Activated T-cell treated with anti-CD3 and anti-CD28 coated beads, Interleukin-2, amount 50 U/mL, for 24 hours (primary cell): Measurements from ENCODE around the gene YBX2.
A peak's percentile ranks its signal among the peaks of the same experiment; 100 is the strongest.
"Not testable (repeated sequence)": the region's sequence is repeated elsewhere in the genome, so short reads cannot be mapped to it uniquely, and the experiment has no call there.

Source experiments
- DNase-seq: peaks from one replicate; pipeline ENCODE4 v3.0.0-alpha.2; 2020
- H3K27ac Mint-ChIP-seq: 2 replicates; pipeline ENCODE4 v1.8.0; 2020; ENCODE audit warnings: mild to moderate bottlenecking, mixed read lengths
- H3K27me3 Mint-ChIP-seq: 2 replicates; pipeline ENCODE4 v1.8.0; 2020; ENCODE audit warnings: mixed read lengths
- H3K36me3 Mint-ChIP-seq: 2 replicates; pipeline ENCODE4 v1.8.0; 2020; ENCODE audit warnings: low read depth, mixed read lengths
- H3K4me1 Mint-ChIP-seq: 2 replicates; pipeline ENCODE4 v1.8.0; 2020; ENCODE audit warnings: low read depth, mixed read lengths
- H3K4me3 Mint-ChIP-seq: 2 replicates; pipeline ENCODE4 v1.8.0; 2020; ENCODE audit warnings: mild to moderate bottlenecking, moderate library complexity, mixed read lengths
- H3K9me3 Mint-ChIP-seq: 2 replicates; pipeline ENCODE4 v1.8.0; 2020; ENCODE audit warnings: mixed read lengths

YBX2 gene

DNA sequence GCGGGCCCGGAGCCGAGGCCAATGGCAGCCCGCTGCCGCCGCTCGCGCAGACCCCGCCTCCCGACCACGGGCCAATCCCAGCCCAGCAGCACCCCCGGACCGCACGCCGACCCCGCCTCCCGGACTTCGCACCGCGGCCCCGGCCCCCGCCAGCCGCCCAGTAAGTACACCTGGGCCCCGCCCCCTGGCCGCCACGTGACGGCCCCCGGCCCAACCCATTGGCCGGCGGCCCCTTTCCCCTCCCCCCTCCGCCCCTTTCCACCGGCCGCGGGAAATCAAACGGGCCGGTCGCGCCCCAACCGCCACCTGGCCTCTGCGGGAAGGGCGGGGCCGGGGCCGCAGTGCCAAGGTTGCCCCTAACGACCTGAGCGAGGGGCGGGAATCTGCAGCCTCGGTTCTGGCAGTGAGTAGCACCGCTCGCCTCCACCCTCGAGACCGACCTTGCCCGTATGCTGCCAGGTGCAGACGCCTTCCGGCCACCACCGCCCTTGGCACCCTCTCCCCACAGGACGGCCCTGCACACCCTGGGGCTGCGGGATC is at the start of gene YBX2:
Gene YBX2, minus strand, starts transcription at position 26 of the 540 bp plus-strand sequence. CDS start 139 bp downstream, outside the sequence.
- Mint-ChIP-seq H3K4me3 (peak within 1 kb of the TSS; percentile 63), H3K9me3 (no peaks in the 10 kb centered on the region)

DNA sequence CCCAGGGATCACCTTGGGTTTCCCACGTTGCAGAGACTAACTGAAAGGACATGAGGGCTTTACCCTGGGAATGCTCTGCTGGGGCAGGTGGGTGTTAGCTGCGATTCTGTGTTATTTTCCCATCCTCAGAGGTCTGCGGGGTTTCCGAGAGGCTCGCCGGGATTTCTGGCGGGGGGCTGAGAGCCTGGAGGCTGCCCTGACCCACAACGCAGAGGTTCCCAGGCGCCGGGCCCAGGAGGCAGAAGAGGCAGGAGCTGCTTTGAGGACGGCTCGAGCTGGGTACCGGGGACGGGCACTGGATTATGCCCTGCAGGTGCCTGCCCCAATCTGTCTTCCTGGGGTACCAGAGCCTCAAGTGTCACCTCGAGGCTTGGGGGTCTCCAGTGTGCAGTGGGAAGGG is 48.8 kb upstream of the YBX2 start:
- peak overlapping the region; percentile 81 for H3K27ac Mint-ChIP-seq
- DNase-seq, result peak; percentile 29
- no peaks in the 10 kb centered on the region for H3K9me3 Mint-ChIP-seq
- H3K36me3 Mint-ChIP-seq, result peaks cover 94% of the 10 kb centered on the region
- peaks cover 15% of the 10 kb centered on the region for H3K4me1 Mint-ChIP-seq
- H3K27me3 Mint-ChIP-seq, result no peaks in the 10 kb centered on the region
- H3K4me3 Mint-ChIP-seq, result no peak overlapping the region

More for the DNA sequence above, at the start of gene YBX2:
- DNase-seq, result peak; percentile 82
- Mint-ChIP-seq H3K27me3 (peaks cover 38% of the 10 kb centered on the region), H3K27ac (peak within 1 kb of the TSS; percentile 22), H3K36me3 (no peaks in the 10 kb centered on the region), H3K4me1 (peaks cover 22% of the 10 kb centered on the region)

DNA sequence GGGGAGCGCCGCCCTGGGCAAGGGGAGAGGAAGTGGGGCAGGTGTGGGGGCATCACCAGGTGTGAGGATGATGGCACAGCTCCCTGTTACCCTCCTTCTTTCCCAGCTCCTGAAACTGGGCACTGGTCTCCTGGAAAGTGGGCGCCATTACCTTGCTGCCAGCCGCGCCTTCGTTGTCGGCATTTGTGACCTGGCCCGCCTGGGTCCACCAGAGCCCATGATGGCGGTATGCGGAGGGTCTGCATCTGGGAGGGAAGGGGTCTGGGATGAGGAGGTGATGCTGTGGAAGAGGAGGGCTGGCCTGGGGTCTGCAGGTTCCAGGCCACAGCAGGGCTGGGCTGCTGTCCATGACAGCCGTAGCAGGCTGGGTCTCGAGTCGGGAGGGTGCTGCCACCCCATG is 47.4 kb upstream of the YBX2 start:
- DNase-seq, result no peak
- no peak overlapping the region for H3K4me3 Mint-ChIP-seq
- no peaks in the 10 kb centered on the region for H3K27me3 Mint-ChIP-seq
- H3K4me1 Mint-ChIP-seq, result peaks cover 27% of the 10 kb centered on the region
- no peaks in the 10 kb centered on the region for H3K9me3 Mint-ChIP-seq
- H3K36me3 Mint-ChIP-seq, result peaks cover 92% of the 10 kb centered on the region
- peak overlapping the region; percentile 71 for H3K27ac Mint-ChIP-seq

DNA sequence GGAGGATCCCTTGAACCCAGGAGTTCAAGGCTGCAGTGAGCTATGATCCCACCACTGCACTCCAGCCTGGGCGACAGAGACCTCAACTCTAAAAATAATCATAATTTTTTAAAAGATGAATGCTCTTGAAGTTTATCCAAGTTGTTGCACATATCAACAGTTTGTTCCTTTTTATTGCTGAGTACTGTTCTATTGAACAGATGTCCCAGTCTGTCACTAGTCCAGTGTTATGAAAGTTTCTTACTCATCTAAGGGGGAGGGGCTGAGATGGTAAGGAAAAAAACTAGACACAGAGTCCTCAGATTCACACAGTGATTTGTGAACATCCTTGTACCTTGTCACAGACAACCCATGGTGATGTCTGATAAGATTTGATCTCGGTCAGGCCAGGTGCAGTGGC is 45.7 kb upstream of the YBX2 start:
- DNase-seq, result no peak
- H3K27ac Mint-ChIP-seq, result peak overlapping the region; percentile 80
- H3K4me3 Mint-ChIP-seq, result no peak overlapping the region
- H3K4me1 Mint-ChIP-seq, result peaks cover 39% of the 10 kb centered on the region
- H3K27me3 Mint-ChIP-seq, result no peaks in the 10 kb centered on the region
- H3K9me3 Mint-ChIP-seq, result no peaks in the 10 kb centered on the region
- H3K36me3 Mint-ChIP-seq, result peaks cover 79% of the 10 kb centered on the region

DNA sequence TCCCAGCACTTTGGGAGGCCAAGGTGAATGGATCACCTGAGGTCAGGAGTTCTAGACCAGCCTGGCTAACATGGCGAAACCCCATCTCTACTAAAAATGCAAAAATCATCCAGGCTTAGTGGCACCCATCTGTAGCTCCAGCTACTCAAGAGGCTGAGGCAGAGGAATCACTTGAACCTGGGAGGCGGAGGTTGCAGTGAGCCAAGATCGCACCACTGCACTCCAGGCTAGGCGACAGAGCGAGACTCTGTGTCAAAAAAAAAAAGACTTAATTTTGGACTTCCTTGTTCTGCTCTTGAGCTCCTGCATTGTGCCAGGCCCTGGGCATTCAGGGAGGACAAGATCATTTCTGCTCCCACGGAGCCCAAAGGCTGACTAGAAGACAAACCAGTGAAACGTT is 43.2 kb upstream of the YBX2 start:
- peak overlapping the region; percentile 85 for H3K4me3 Mint-ChIP-seq
- H3K4me1 Mint-ChIP-seq, result peaks cover 54% of the 10 kb centered on the region
- peak overlapping the region; percentile 94 for H3K27ac Mint-ChIP-seq
- DNase-seq, H3K9me3 Mint-ChIP-seq, H3K27me3 Mint-ChIP-seq: not testable (repeated sequence)
- peaks cover 55% of the 10 kb centered on the region for H3K36me3 Mint-ChIP-seq

DNA sequence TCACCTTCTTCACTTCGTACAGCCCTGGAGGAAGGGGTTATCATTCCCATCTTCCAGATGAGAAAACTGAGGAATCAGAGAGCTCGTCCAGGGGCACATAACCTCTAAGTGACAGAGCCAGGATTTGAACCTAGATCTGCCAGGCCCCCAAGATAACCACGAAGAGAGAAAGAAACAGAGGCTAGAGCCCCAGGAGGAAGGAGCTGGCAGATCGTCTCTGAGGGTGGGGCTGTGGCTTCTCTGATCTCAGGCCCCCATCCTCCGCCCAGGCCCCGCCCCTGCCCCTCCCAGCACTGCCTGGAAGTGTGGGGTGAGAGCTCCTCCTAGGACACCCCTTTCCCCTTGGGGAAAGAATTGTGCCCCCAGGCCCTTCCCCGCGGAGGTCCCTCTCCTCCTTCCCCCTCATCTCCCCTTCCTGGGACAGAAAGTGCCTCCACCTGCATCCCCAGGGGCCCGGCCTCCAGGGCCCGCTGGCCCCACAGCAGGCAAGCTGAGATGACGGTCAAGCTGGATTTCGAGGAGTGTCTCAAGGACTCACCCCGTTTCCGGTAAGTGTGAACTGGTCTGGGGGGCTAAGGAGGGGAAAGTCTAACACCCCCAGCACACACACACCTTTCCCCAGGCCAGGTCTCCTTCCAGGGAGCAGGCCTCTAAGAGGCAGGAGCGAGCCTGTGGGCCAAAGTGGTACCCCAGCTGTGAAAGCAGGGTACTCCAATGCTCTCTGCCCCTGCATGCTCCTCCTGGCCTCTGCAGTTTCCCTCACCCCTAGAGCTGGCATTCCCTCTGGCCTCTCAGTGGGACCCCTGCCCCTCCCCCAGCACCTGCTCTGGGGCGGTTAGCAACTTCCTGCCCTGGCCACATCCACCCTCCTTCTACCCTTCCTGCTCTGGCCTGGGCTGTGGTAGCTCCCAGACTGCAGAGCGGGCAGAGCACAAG is 42.1 kb upstream of the YBX2 start, which contains the start of gene ACAP1:
Gene ACAP1, plus strand, starts transcription at position 290 of the 936 bp plus-strand sequence. Its CDS starts 206 bp downstream, at position 496.
- H3K4me1 Mint-ChIP-seq, result peaks cover 62% of the 10 kb centered on the region
- DNase-seq, result peak; percentile 88
- H3K9me3 Mint-ChIP-seq, result no peaks in the 10 kb centered on the region
- H3K27me3 Mint-ChIP-seq, result no peaks in the 10 kb centered on the region
- H3K27ac Mint-ChIP-seq, result peak within 1 kb of the TSS; percentile 94
- peak within 1 kb of the TSS; percentile 85 for H3K4me3 Mint-ChIP-seq
- H3K36me3 Mint-ChIP-seq, result peaks cover 44% of the 10 kb centered on the region

DNA sequence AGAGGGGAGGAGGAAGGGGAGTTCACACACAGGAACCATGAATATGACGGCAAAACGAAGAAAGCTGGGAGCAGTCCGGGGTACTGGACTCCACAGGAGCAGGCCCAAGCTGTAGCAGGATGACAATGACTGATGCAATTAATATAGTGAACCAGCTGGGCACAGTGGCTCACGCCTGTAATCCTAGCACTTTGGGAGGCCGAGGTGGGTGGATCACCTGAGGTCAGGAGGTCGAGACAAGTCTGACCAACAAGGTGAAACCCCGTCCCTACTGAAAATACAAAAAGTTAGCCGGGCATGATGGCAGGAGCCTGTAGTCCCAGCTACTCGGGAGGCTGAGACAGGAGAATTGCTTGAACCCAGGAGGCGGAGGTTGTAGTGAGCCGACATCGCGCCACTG is 41.3 kb upstream of the YBX2 start:
- DNase-seq, H3K9me3 Mint-ChIP-seq, H3K27me3 Mint-ChIP-seq: not testable (repeated sequence)
- Mint-ChIP-seq H3K4me1 (peaks cover 64% of the 10 kb centered on the region), H3K36me3 (peaks cover 38% of the 10 kb centered on the region), H3K27ac (peak overlapping the region; percentile 94), H3K4me3 (peak overlapping the region; percentile 85)

DNA sequence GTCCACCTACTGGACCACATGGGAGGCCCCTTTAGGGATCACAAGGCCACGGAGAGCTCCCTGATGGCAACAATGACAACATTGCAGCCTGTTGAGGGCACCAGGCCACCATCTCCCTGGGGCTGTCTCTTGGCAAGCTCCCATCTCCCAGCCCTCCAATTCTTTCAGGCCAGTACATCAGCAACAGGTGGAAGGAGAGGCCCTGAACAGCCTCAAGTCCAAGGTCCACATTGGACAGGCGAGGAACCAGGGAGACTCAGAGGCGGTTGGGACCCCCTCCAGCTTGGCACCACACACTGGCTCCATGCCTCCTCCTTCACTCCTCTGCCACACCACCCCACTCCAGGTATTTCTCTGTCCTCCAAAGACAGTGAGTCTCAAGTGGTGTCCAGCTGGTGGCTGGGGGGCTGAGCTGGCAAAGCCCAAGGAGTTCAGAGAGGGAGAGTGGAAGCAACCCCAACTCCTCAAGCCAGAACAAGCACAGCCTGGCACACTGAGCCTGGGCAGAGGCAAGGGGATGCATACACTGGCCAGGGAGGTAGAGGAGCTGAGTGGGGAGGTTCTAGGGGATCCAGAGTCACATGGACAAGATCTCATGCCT is 40.6 kb upstream of the YBX2 start:
- peaks cover 32% of the 10 kb centered on the region for H3K36me3 Mint-ChIP-seq
- DNase-seq, result no peak
- peak overlapping the region; percentile 94 for H3K27ac Mint-ChIP-seq
- H3K4me1 Mint-ChIP-seq, result peaks cover 66% of the 10 kb centered on the region
- no peaks in the 10 kb centered on the region for H3K9me3 Mint-ChIP-seq
- peak overlapping the region; percentile 85 for H3K4me3 Mint-ChIP-seq
- H3K27me3 Mint-ChIP-seq, result no peaks in the 10 kb centered on the region

DNA sequence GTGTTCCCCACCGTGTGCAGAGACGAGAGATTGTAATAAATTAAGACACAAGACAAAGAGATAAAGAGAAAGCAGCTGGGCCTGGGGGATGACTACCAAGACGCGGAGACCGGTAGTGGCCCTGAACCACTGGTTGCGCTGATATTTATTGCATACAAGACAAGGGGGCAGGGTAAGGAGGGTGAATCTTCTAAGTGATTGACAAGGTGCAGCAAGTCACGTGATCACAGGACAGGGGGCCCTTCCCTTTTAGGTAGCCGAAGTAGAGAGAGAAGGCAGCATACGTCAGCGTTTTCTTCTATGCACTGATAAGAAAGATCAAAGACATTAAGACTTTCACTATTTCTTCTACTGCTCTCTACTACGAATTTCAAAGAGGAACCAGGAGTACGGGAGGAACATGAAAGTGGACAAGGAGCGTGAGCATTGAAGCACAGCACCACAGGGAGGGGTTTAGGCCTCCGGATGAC is 38.2 kb upstream of the YBX2 start:
- H3K4me1 Mint-ChIP-seq, result peaks cover 69% of the 10 kb centered on the region
- DNase-seq, result peak; percentile 51
- peak overlapping the region; percentile 52 for H3K4me3 Mint-ChIP-seq
- not testable (repeated sequence) for H3K27me3 Mint-ChIP-seq, H3K9me3 Mint-ChIP-seq
- H3K36me3 Mint-ChIP-seq, result peaks cover 26% of the 10 kb centered on the region
- peak overlapping the region; percentile 80 for H3K27ac Mint-ChIP-seq

DNA sequence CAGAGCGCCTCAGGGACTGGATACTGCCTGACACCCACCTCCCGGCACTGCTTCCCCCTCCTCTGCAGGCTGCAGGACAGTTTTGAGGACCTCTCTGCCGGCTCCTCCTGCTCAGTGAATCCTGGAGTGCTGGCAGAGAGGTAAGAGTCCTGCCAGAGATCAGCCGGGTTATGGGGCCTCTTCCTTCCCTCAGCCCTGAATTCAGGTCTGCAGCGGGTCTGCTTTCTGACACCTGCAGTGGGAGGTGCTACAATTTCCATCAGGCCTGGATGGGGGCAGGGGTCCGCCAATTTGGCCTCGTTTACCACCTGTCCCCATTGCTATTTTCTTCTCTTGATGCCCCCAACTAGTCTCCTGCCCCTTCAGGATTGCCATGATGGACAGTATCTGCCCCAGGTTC is 37.7 kb upstream of the YBX2 start:
- Mint-ChIP-seq H3K4me1 (peaks cover 68% of the 10 kb centered on the region), H3K27ac (peak overlapping the region; percentile 80), H3K27me3 (no peaks in the 10 kb centered on the region), H3K36me3 (peaks cover 24% of the 10 kb centered on the region), H3K9me3 (no peaks in the 10 kb centered on the region), H3K4me3 (peak overlapping the region; percentile 52)
- DNase-seq, result no peak

DNA sequence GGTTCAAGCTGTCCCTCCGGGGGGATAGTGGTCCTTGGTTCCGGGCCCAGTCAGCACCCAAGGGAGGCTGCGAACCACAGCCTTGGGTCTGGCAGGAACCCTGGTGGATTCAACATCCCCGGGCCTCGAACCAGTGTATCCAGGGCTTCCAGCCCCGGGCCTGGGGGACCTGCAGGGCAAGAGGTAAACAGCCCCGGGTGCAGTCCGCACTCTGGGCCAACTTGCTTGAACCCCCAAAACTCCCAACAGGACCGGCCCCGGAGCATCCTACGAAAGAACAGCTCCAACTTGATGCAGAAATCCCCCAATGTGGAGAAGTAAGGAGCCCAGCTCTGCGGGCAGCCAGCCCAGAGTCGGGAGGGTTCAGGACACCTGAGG is 36.2 kb upstream of the YBX2 start:
- no peak for DNase-seq
- Mint-ChIP-seq H3K36me3 (peaks cover 32% of the 10 kb centered on the region), H3K9me3 (no peaks in the 10 kb centered on the region), H3K4me3 (peak overlapping the region; percentile 97), H3K27me3 (no peaks in the 10 kb centered on the region), H3K4me1 (peaks cover 63% of the 10 kb centered on the region), H3K27ac (peak overlapping the region; percentile 98)

DNA sequence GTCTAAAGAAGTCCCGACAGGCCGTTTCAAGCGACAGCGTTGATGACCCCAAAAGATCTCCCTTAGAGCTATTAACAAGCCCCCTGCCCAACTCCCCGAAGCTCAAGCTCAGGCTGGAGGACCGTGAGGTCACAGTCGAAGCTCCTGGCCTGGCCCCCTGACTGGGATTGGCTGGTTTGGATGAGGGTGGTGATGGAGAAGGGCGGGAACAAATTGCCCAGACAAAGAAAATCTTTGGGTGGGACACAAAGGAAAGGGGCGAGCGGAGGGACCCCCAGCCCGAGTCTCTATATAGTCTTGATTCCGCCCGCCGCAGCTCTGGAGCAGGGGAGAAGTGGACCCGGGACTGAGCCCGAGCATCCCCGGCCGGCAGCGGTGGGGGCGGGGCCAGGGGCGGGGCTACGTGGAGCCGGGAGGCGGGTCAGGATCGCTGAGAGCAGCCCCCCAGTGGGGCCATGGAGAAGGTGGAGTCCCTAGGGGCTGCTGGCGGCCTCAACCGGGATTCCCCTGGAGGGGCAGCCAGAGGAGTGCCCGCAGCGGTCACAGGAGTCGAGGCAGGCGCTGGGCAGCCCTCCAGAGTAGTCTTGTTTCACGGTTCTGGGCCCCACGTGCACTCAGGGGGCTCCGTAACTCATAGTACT is 35.7 kb upstream of the YBX2 start:
- Mint-ChIP-seq H3K4me3 (peak overlapping the region; percentile 97), H3K4me1 (peaks cover 58% of the 10 kb centered on the region), H3K27me3 (no peaks in the 10 kb centered on the region), H3K36me3 (peaks cover 37% of the 10 kb centered on the region), H3K27ac (peak overlapping the region; percentile 98), H3K9me3 (no peaks in the 10 kb centered on the region)
- peak; percentile 89 for DNase-seq

DNA sequence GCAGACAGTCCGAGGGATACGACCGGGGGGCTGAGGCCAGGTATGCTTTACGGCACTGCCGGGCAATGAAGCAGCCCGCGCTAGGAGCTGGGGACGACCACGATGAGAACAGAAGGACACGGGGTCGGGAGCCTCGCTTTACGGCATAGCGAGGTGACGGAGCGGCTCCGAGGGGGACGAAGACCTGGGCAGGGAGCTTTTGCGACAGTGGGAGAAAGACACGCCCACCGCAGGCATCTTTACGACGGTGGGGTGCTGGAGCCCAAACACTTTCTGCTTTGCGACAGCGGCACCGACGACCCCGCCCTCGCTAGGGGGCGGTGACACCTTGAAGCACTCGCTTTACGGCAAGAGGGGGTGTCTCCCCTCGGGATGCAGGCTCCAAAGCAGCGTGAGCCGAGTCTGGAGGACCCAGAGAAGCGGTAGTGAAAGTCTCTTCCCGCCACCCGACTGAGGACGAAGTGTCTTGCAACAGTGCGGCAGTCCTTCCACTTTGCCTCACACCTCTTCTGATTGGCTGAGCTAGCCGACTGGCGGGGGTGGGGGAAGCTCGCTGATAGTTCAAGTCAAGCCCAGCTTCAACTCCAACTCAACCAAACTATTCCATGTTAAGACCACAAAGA is 35.0 kb upstream of the YBX2 start:
- Mint-ChIP-seq H3K27ac (peak overlapping the region; percentile 98), H3K4me1 (peaks cover 53% of the 10 kb centered on the region), H3K9me3 (no peaks in the 10 kb centered on the region), H3K4me3 (peak overlapping the region; percentile 97), H3K27me3 (no peaks in the 10 kb centered on the region), H3K36me3 (peaks cover 43% of the 10 kb centered on the region)
- peak; percentile 97 for DNase-seq

DNA sequence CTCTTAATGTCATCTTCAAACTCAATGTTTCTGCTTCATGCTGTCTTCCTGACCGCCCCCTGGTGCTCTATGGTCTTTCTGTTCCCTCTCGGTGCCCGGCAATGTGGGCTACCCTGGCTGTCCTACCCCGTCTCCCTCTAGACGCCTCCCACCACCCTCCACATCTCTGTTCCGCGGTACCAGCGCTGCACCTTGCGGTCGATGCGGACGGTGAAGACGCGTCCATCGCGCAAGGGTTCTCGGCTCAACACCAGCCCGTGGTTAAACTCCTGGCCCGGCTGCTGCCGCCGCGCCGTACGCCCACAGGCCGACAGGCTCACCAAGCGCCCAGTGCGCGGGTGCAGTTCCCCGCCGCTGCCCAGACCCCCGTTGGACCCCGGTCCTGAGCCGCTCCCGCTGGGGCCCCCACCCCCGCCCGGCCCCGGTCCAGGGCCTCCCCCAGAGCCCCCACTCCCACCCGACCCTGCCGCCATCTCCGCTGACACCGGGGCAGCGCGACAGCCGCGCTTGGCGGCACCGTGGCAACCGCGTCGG is 34.5 kb upstream of the YBX2 start, which contains the start of gene NEURL4:
Gene NEURL4, minus strand, starts transcription at position 496 of the 534 bp plus-strand sequence. Its CDS starts 23 bp downstream, at position 473.
- H3K36me3 Mint-ChIP-seq, result peaks cover 49% of the 10 kb centered on the region
- H3K27ac Mint-ChIP-seq, result peak within 1 kb of the TSS; percentile 98
- H3K4me1 Mint-ChIP-seq, result peaks cover 56% of the 10 kb centered on the region
- DNase-seq, result no peak
- H3K4me3 Mint-ChIP-seq, result peak within 1 kb of the TSS; percentile 97
- H3K9me3 Mint-ChIP-seq, result no peaks in the 10 kb centered on the region
- H3K27me3 Mint-ChIP-seq, result no peaks in the 10 kb centered on the region
